Neuronal stem cell (in vitro differentiated cells): ENCODE measurements around the gene WRNIP1.
A peak's percentile ranks its signal among the peaks of the same experiment; 100 is the strongest.

Experiments
- DNase-seq: peaks from one replicate; pipeline ENCODE4 v3.0.0-alpha.2; 2013; ENCODE audit warnings: low spot score
- H2AFZ ChIP-seq: one replicate; pipeline ENCODE4 v1.6.1; 2013; ENCODE audit warnings: mild to moderate bottlenecking, low read length, inconsistent platforms
- H2AK5ac ChIP-seq: 2 replicates; pipeline ENCODE4 v1.6.1; 2013; ENCODE audit warnings: low read depth, mild to moderate bottlenecking, inconsistent platforms, low read length, moderate library complexity, mixed read lengths
- H2BK120ac ChIP-seq: 2 replicates; pipeline ENCODE4 v1.6.1; 2013; ENCODE audit warnings: low read depth, mild to moderate bottlenecking, inconsistent platforms, low read length, moderate library complexity, mixed read lengths
- H2BK12ac ChIP-seq: one replicate; pipeline ENCODE4 v1.6.1; 2013; ENCODE audit warnings: low read length, inconsistent platforms
- H2BK15ac ChIP-seq: 2 replicates; pipeline ENCODE4 v1.6.1; 2013; ENCODE audit warnings: mild to moderate bottlenecking, low read length, inconsistent platforms, mixed read lengths
- H2BK5ac ChIP-seq: one replicate; pipeline ENCODE4 v1.6.1; 2013; ENCODE audit warnings: inconsistent platforms, mild to moderate bottlenecking, low read length, moderate library complexity
- H3K14ac ChIP-seq: one replicate; pipeline ENCODE4 v1.6.1; 2013; ENCODE audit warnings: low read length, inconsistent platforms
- H3K18ac ChIP-seq: 2 replicates; pipeline ENCODE4 v1.6.1; 2013; ENCODE audit warnings: low read length, inconsistent platforms
- H3K23ac ChIP-seq: 2 replicates; pipeline ENCODE4 v1.6.1; 2013; ENCODE audit warnings: low read depth, mild to moderate bottlenecking, mixed read lengths, low read length, inconsistent platforms; ENCODE audit not compliant: poor library complexity
- H3K27ac ChIP-seq: replicated peaks from 3 replicates; pipeline ENCODE4 v1.5.1; 2013; ENCODE audit warnings: low read length, inconsistent platforms
- H3K27me3 ChIP-seq, 3 experiments: 2 replicates each; pipeline ENCODE4 v1.6.1; 2013; ENCODE audit warnings: low read length in 3 of 3, mild to moderate bottlenecking in 2 of 3, inconsistent platforms in 1 of 3, low read depth in 1 of 3, mixed read lengths in 1 of 3, moderate library complexity in 1 of 3; ENCODE audit not compliant: control insufficient read depth in 3 of 3, insufficient read depth in 3 of 3
- H3K36me3 ChIP-seq, 2 donors: replicated peaks in 1 of 2; 2 replicates each; pipeline ENCODE4 v1.6.1; 2013; ENCODE audit warnings: low read length in 2 of 2; ENCODE audit not compliant: control insufficient read depth in 2 of 2, insufficient read depth in 2 of 2
- H3K4ac ChIP-seq: 2 replicates; pipeline ENCODE4 v1.6.1; 2013; ENCODE audit warnings: inconsistent platforms, mild to moderate bottlenecking, low read length, moderate library complexity
- H3K4me1 ChIP-seq, 2 donors: 1 replicate in 1 of 2; 2 replicates in 1 of 2; pipeline ENCODE4 v1.6.1; 2013; ENCODE audit warnings: low read length in 2 of 2, low read depth in 1 of 2; ENCODE audit not compliant: control insufficient read depth in 2 of 2, insufficient read depth in 1 of 2
- H3K4me2 ChIP-seq: one replicate; pipeline ENCODE4 v1.6.1; 2013; ENCODE audit warnings: mild to moderate bottlenecking, low read length, inconsistent platforms; ENCODE audit not compliant: insufficient read depth, poor library complexity, severe bottlenecking
- H3K4me3 ChIP-seq, 2 donors: 2 replicates each; pipeline ENCODE4 v1.5.1; 2013; ENCODE audit warnings: low read length in 2 of 2, mild to moderate bottlenecking in 2 of 2, inconsistent platforms in 1 of 2, moderate library complexity in 1 of 2
- H3K79me1 ChIP-seq: one replicate; pipeline ENCODE4 v1.6.1; 2013; ENCODE audit warnings: low read depth, mild to moderate bottlenecking, inconsistent platforms, low read length, moderate library complexity
- H3K9ac ChIP-seq: one replicate; pipeline ENCODE4 v1.6.1; 2013; ENCODE audit warnings: mild to moderate bottlenecking, low read depth, low read length, inconsistent platforms; ENCODE audit not compliant: poor library complexity
- H3K9me3 ChIP-seq, 2 donors: replicated peaks in 1 of 2; 2 replicates each; pipeline versions ENCODE3 to v1.6.1; 2013; ENCODE audit warnings: low read length in 2 of 2, mild to moderate bottlenecking in 2 of 2, inconsistent platforms in 1 of 2, low read depth in 1 of 2, mixed read lengths in 1 of 2, moderate library complexity in 1 of 2; ENCODE audit not compliant: control insufficient read depth in 2 of 2, insufficient read depth in 1 of 2
- H4K8ac ChIP-seq: one replicate; pipeline ENCODE4 v1.6.1; 2013; ENCODE audit warnings: low read depth, mild to moderate bottlenecking, inconsistent platforms, low read length, moderate library complexity
- H4K91ac ChIP-seq: one replicate; pipeline ENCODE4 v1.6.1; 2013; ENCODE audit warnings: low read length, low read depth, mild to moderate bottlenecking, inconsistent platforms; ENCODE audit not compliant: poor library complexity
- WGBS, 2 donors: extraction: QIAGEN DNeasy Blood & Tissue Kit; methylation state at CpG; one replicate each; pipeline ENCODE4 v1.1.7; 2013; ENCODE audit warnings: missing lambda C conversion rate in 2 of 2, mixed read lengths in 1 of 2; ENCODE audit not compliant: insufficient read length in 2 of 2, insufficient replicate concordance in 1 of 2; ENCODE audit errors: extremely low coverage in 2 of 2; 5-methylcytosine and 5-hydroxymethylcytosine counted together

WRNIP1 gene

GRCh38 chr6:2741756-2742155 lies 23.4 kb upstream of the WRNIP1 start:
- DNase-seq, result no peak
- no peak overlapping the region for H3K4me2 ChIP-seq
- H3K79me1 ChIP-seq, result no peaks in the 10 kb centered on the region
- no peak overlapping the region for H3K27ac ChIP-seq
- H2BK15ac ChIP-seq, result no peak overlapping the region
- H3K4me1 ChIP-seq, result peaks cover 5 to 16% of the 10 kb centered on the region in 2 donors
- no peak overlapping the region for H2AK5ac ChIP-seq
- H3K4ac ChIP-seq, result no peak overlapping the region
- no peak overlapping the region for H3K9ac ChIP-seq
- H3K4me3 ChIP-seq, result no peak overlapping the region
- no peaks in the 10 kb centered on the region for H3K36me3 ChIP-seq
- no peak overlapping the region for H2BK12ac ChIP-seq
- H2BK120ac ChIP-seq, result no peak overlapping the region
- H4K8ac ChIP-seq, result no peak overlapping the region
- H2AFZ ChIP-seq, result no peak overlapping the region
- H3K14ac ChIP-seq, result no peak overlapping the region
- no peak overlapping the region for H2BK5ac ChIP-seq
- WGBS, 2 donors, result no CpG with 5 or more reads among the region's 2 CpGs
- no peaks in the 10 kb centered on the region for H3K9me3 ChIP-seq
- H3K27me3 ChIP-seq, result no peaks in the 10 kb centered on the region
- H3K23ac ChIP-seq, result no peak overlapping the region
- H4K91ac ChIP-seq, result no peak overlapping the region
- H3K18ac ChIP-seq, result no peak overlapping the region

- no peak for DNase-seq
- Histone ChIP-seq H3K4me3 (no peak overlapping the region), H3K4ac (no peak overlapping the region), H3K79me1 (no peaks in the 10 kb centered on the region), H3K27ac (no peak overlapping the region), H2AK5ac (no peak overlapping the region), H4K91ac (no peak overlapping the region), H3K9ac (no peak overlapping the region), H3K4me1 (peaks cover 12 to 18% of the 10 kb centered on the region in 2 donors), H2BK15ac (no peak overlapping the region), H3K18ac (no peak overlapping the region), H3K14ac (no peak overlapping the region), H3K9me3 (no peaks in the 10 kb centered on the region), H3K4me2 (no peak overlapping the region), H4K8ac (no peak overlapping the region), H3K27me3 (no peaks in the 10 kb centered on the region), H3K36me3 (no peaks in the 10 kb centered on the region), H2BK120ac (no peak overlapping the region), H3K23ac (no peak overlapping the region), H2AFZ (no peak overlapping the region), H2BK12ac (no peak overlapping the region), H2BK5ac (no peak overlapping the region)
- no CpG with 5 or more reads among the region's 17 CpGs for WGBS, 2 donors
These were observed 21.6 kb upstream of the WRNIP1 start for GRCh38 chr6:2743280-2744208.

GRCh38 chr6:2744209-2744771 lies 20.9 kb upstream of the WRNIP1 start:
- DNase-seq, result no peak
- no peak overlapping the region for H4K8ac ChIP-seq

GRCh38 chr6:2744778-2745177 lies 20.4 kb upstream of the WRNIP1 start:
- no CpG with 5 or more reads among the region's 8 CpGs for WGBS, 2 donors
- no peak overlapping the region for H2AK5ac ChIP-seq
- H4K8ac ChIP-seq, result no peak overlapping the region
- H3K4me2 ChIP-seq, result no peak overlapping the region
- no peak for DNase-seq
- H3K18ac ChIP-seq, result no peak overlapping the region
- peaks cover 7 to 15% of the 10 kb centered on the region in 2 donors for H3K4me1 ChIP-seq
- H2AFZ ChIP-seq, result no peak overlapping the region
- H2BK120ac ChIP-seq, result no peak overlapping the region
- no peak overlapping the region for H3K4me3 ChIP-seq
- H3K23ac ChIP-seq, result no peak overlapping the region
- no peaks in the 10 kb centered on the region for H3K79me1 ChIP-seq
- H3K14ac ChIP-seq, result no peak overlapping the region
- H2BK12ac ChIP-seq, result no peak overlapping the region
- no peaks in the 10 kb centered on the region for H3K9me3 ChIP-seq
- no peak overlapping the region for H4K91ac ChIP-seq
- H3K4ac ChIP-seq, result no peak overlapping the region
- no peak overlapping the region for H3K9ac ChIP-seq
- no peak overlapping the region for H2BK15ac ChIP-seq
- no peaks in the 10 kb centered on the region for H3K27me3 ChIP-seq
- H3K36me3 ChIP-seq, result no peaks in the 10 kb centered on the region
- H2BK5ac ChIP-seq, result no peak overlapping the region
- no peak overlapping the region for H3K27ac ChIP-seq

More at GRCh38 chr6:2744209-2744771, 20.9 kb upstream of the WRNIP1 start:
- no peak overlapping the region for H3K4me2 ChIP-seq
- peak overlapping the region; percentile 31 for H3K18ac ChIP-seq
- H3K27ac ChIP-seq, result no peak overlapping the region
- H3K9me3 ChIP-seq, result no peaks in the 10 kb centered on the region
- no peak overlapping the region for H2BK15ac ChIP-seq
- no peaks in the 10 kb centered on the region for H3K36me3 ChIP-seq
- no peak overlapping the region for H3K4me3 ChIP-seq
- no peaks in the 10 kb centered on the region for H3K27me3 ChIP-seq
- H3K4me1 ChIP-seq, result peaks cover 12 to 14% of the 10 kb centered on the region in 2 donors
- H2BK12ac ChIP-seq, result no peak overlapping the region
- H3K23ac ChIP-seq, result no peak overlapping the region
- no peak overlapping the region for H3K4ac ChIP-seq
- no peak overlapping the region for H2BK5ac ChIP-seq
- H2AK5ac ChIP-seq, result no peak overlapping the region
- H3K14ac ChIP-seq, result no peak overlapping the region
- H3K9ac ChIP-seq, result no peak overlapping the region
- WGBS, 2 donors, result no CpG with 5 or more reads among the region's 9 CpGs
- no peak overlapping the region for H2BK120ac ChIP-seq
- no peak overlapping the region for H2AFZ ChIP-seq
- no peaks in the 10 kb centered on the region for H3K79me1 ChIP-seq
- no peak overlapping the region for H4K91ac ChIP-seq
